Measurements from ENCODE around the gene TMPO. TPM values are rescaled to one million over a fixed set of nuclear protein-coding genes. Genes with fewer than 3 reads are reported as not detected.
"Not testable (repeated sequence)": the region's sequence is repeated elsewhere in the genome, so short reads cannot be mapped to it uniquely, and the experiment has no call there.

The TMPO gene
- total RNA-seq, 1 donor from 2014 or later = 178 TPM

GRCh38 chr12:98592825-98593322, 77.5 kb downstream of the TMPO start:
- no peak for TF ChIP-seq CTCF (conservative IDR thresholded peaks at IDR 0.05)
- Mint-ChIP-seq H3K36me3 (peaks cover 19% of the 10 kb centered on the region), H3K4me3 (peak overlapping the region; percentile 96), H3K27me3 (no peaks in the 10 kb centered on the region), H3K9me3 (no peaks in the 10 kb centered on the region), H3K4me1 (ENCODE audit: unreplicated experiment) (peaks cover 15% of the 10 kb centered on the region), H3K27ac (peak overlapping the region; percentile 99)
- no peak for DNase-seq (ENCODE audit: extremely low spot score, unreplicated experiment)

- TF ChIP-seq CTCF (conservative IDR thresholded peaks at IDR 0.05) = no peak
- peaks cover 15% of the 10 kb centered on the region for H3K4me1 Mint-ChIP-seq (ENCODE audit: unreplicated experiment)
- DNase-seq (ENCODE audit: extremely low spot score, unreplicated experiment) = peak; percentile 91
- H3K27me3 Mint-ChIP-seq = no peaks in the 10 kb centered on the region
- H3K36me3 Mint-ChIP-seq = peaks cover 25% of the 10 kb centered on the region
- H3K9me3 Mint-ChIP-seq = no peaks in the 10 kb centered on the region
- H3K27ac Mint-ChIP-seq = peak within 1 kb of the TSS; percentile 99
- H3K4me3 Mint-ChIP-seq = peak within 1 kb of the TSS; percentile 96
These were observed 78.1 kb downstream of the TMPO start, which contains the start of gene SLC25A3 for GRCh38 chr12:98593351-98594049. TSS of gene SLC25A3 (plus strand) at chr12:98593686. CDS start at chr12:98593979, 293 bp downstream.

GRCh38 chr12:98594050-98594835, 78.9 kb downstream of the TMPO start:
- H3K27me3 Mint-ChIP-seq = no peaks in the 10 kb centered on the region
- H3K27ac Mint-ChIP-seq = peak overlapping the region; percentile 99
- peak overlapping the region; percentile 96 for H3K4me3 Mint-ChIP-seq
- H3K36me3 Mint-ChIP-seq = peaks cover 27% of the 10 kb centered on the region
- DNase-seq (ENCODE audit: extremely low spot score, unreplicated experiment) = no peak
- no peaks in the 10 kb centered on the region for H3K9me3 Mint-ChIP-seq
- no peak for TF ChIP-seq CTCF (conservative IDR thresholded peaks at IDR 0.05)
- H3K4me1 Mint-ChIP-seq (ENCODE audit: unreplicated experiment) = peaks cover 15% of the 10 kb centered on the region

GRCh38 chr12:98595243-98595988, 80.0 kb downstream of the TMPO start:
- TF ChIP-seq CTCF (conservative IDR thresholded peaks at IDR 0.05) = no peak
- peaks cover 15% of the 10 kb centered on the region for H3K4me1 Mint-ChIP-seq (ENCODE audit: unreplicated experiment)
- H3K36me3 Mint-ChIP-seq = peaks cover 30% of the 10 kb centered on the region
- peak overlapping the region; percentile 96 for H3K4me3 Mint-ChIP-seq
- DNase-seq (ENCODE audit: extremely low spot score, unreplicated experiment) = no peak
- no peaks in the 10 kb centered on the region for H3K9me3 Mint-ChIP-seq
- H3K27ac Mint-ChIP-seq = peak overlapping the region; percentile 99
- H3K27me3 Mint-ChIP-seq = no peaks in the 10 kb centered on the region

GRCh38 chr12:98597313-98597712, 81.9 kb downstream of the TMPO start:
- H3K36me3 Mint-ChIP-seq = peaks cover 35% of the 10 kb centered on the region

More at GRCh38 chr12:98597313-98597712, 81.9 kb downstream of the TMPO start:
- H3K4me1 Mint-ChIP-seq (ENCODE audit: unreplicated experiment) = peaks cover 15% of the 10 kb centered on the region
- DNase-seq (ENCODE audit: extremely low spot score, unreplicated experiment); H3K4me3 Mint-ChIP-seq; H3K9me3 Mint-ChIP-seq; H3K27me3 Mint-ChIP-seq; H3K27ac Mint-ChIP-seq: not testable (repeated sequence)

Other genes starting within 250 kb of the TMPO start
- gene SLC25A3, start 78.1 kb downstream of the TMPO start, total RNA-seq (ENCODE audit: low replicate concordance) = 648 and 677 TPM in 2 replicates
- gene IKBIP, start 129.2 kb downstream of the TMPO start, total RNA-seq (ENCODE audit: low replicate concordance) = 8.1 and 16.7 TPM in 2 replicates
- gene APAF1, start 129.7 kb downstream of the TMPO start, total RNA-seq (ENCODE audit: low replicate concordance) = 16.7 and 21.7 TPM in 2 replicates